Measurements from ENCODE around the gene FUZ.

- TF ChIP-seq CTCF (IDR thresholded peaks at IDR 0.05; ENCODE audit: low read depth, low read length, poor library complexity, severe bottlenecking) (no peak), EZH2phosphoT487 (IDR thresholded peaks at IDR 0.05; ENCODE audit: borderline replicate concordance, low read length) (no peak)
Measured at GRCh38 chr19:49843265-49843664, 30.2 kb upstream of the FUZ start.

All from DOHH2 (cell line).